GM12878 (cell line): Measurements from ENCODE around the gene APH1B. TPM values are rescaled to one million over a fixed set of nuclear protein-coding genes. Genes with fewer than 3 reads are reported as not detected.

Experiments
- ATAC-seq: fragments of 200-7000 bp; cut with Tn5 transposase; 3 replicates; pipeline ENCODE4 v1.9.1; 2020; ENCODE audit warnings: mild to moderate bottlenecking, moderate library complexity
- BruUV-seq: library from RNA; stranded (reverse); fragments of 400-500 nt; replicated peaks from 2 replicates; lab custom pipeline; 2021; lab: Mats Ljungman, UMichigan
- CTCF ChIA-PET: fragments of 300-600 bp; sonication (Branson Sonifier 250); formaldehyde crosslinking; extraction: SDS; loops from one replicate; lab custom pipeline; 2021; ENCODE audit warnings: inconsistent platforms; lab: Yijun Ruan, JAX
- POLR2A ChIA-PET: fragments of 350-600 bp; formaldehyde crosslinking; extraction: SDS; loops from one replicate; lab custom pipeline; 2021; ENCODE audit warnings: inconsistent platforms; lab: Charles Lee
- RAD21 ChIA-PET: fragments of 300-600 bp; sonication (Branson Sonifier 250); formaldehyde crosslinking; loops from one replicate; lab custom pipeline; 2023; ENCODE audit warnings: antibody characterized with exemption; ENCODE audit not compliant: unreplicated experiment; lab: Charles Lee
- SMC1A ChIA-PET: fragments of 300-600 bp; sonication (Branson Sonifier 250); formaldehyde crosslinking; loops from one replicate; lab custom pipeline; 2023; ENCODE audit not compliant: unreplicated experiment, uncharacterized antibody; lab: Charles Lee
- DNase-seq: peaks from one replicate; pipeline ENCODE4 v3.0.0-alpha.2; 2011; ENCODE audit warnings: low read depth, low spot score
- FAIRE-seq: peaks from 3 replicates; lab custom pipeline; 2011; peaks lifted over from hg19 to GRCh38; lab: Jason Lieb, UNC
- H2AFZ ChIP-seq: 2 replicates; pipeline ENCODE4 v1.6.0; 2011; ENCODE audit warnings: low read depth, low read length, control low read depth; ENCODE audit not compliant: control insufficient read depth
- H3K27ac ChIP-seq: 2 replicates; pipeline ENCODE4 v1.5.1; 2011; ENCODE audit warnings: control low read depth; ENCODE audit not compliant: control insufficient read depth, insufficient read depth
- H3K27me3 ChIP-seq, 2 experiments: replicated peaks in 1 of 2; 2 replicates each; pipeline versions ENCODE4 v1.6.0 to v1.6.1; 2011; ENCODE audit warnings: low read length in 1 of 2; ENCODE audit not compliant: control insufficient read depth in 2 of 2, insufficient read depth in 2 of 2
- H3K36me3 ChIP-seq, 2 experiments: 2 replicates each; pipeline ENCODE4 v1.5.1; 2011; ENCODE audit warnings: low read length in 1 of 2; ENCODE audit not compliant: control insufficient read depth in 2 of 2, insufficient read depth in 2 of 2
- H3K4me1 ChIP-seq: 2 replicates; pipeline ENCODE4 v1.6.1; 2011; ENCODE audit warnings: mild to moderate bottlenecking, low read length, moderate library complexity, mixed read lengths; ENCODE audit not compliant: control insufficient read depth, insufficient read depth
- H3K4me2 ChIP-seq: 2 replicates; pipeline ENCODE4 v1.6.0; 2011; ENCODE audit warnings: control low read depth; ENCODE audit not compliant: control insufficient read depth, insufficient read depth
- H3K4me3 ChIP-seq: fragments of 200-600 bp; sonication (generic); 2 replicates; pipeline ENCODE4 v1.5.1; 2016
- H3K79me2 ChIP-seq: 2 replicates; pipeline ENCODE4 v1.6.0; 2011; ENCODE audit warnings: low read length; ENCODE audit not compliant: control insufficient read depth, insufficient read depth
- H3K9ac ChIP-seq: 2 replicates; pipeline ENCODE4 v1.8.0; 2011; ENCODE audit warnings: low read length, control low read depth, mixed read lengths; ENCODE audit not compliant: control insufficient read depth, insufficient read depth
- H3K9me3 ChIP-seq: replicated peaks from 3 replicates; pipeline ENCODE4 v1.5.1; 2011; ENCODE audit warnings: mild to moderate bottlenecking, low read length; ENCODE audit not compliant: control insufficient read depth, insufficient read depth
- H4K20me1 ChIP-seq: 2 replicates; pipeline ENCODE4 v1.6.0; 2011; ENCODE audit not compliant: control insufficient read depth, insufficient read depth
- ASH2L ChIP-seq: fragments of 300-600, 200-600 bp; sonication (generic); IDR thresholded peaks from 2 replicates; pipeline ENCODE4 v1.6.1; 2017; ENCODE audit warnings: low read depth, mild to moderate bottlenecking, borderline replicate concordance
- E2F4 ChIP-seq: IDR thresholded peaks from 2 replicates; pipeline ENCODE4 v1.6.1; 2012; ENCODE audit warnings: low read depth, low read length, improper control_type of control experiment
- MEF2A ChIP-seq: IDR thresholded peaks from 2 replicates; pipeline ENCODE4 v1.6.1; 2011; ENCODE audit warnings: low read depth, mild to moderate bottlenecking, low read length, moderate library complexity; ENCODE audit not compliant: insufficient read depth
- NFXL1 ChIP-seq: fragments of 450-650 bp; IDR thresholded peaks from 2 replicates; pipeline ENCODE4 v1.6.1; 2017; ENCODE audit warnings: antibody characterized with exemption, mild to moderate bottlenecking, borderline replicate concordance
- RUNX3 ChIP-seq: IDR thresholded peaks from 2 replicates; pipeline ENCODE4 v1.6.1; 2012; ENCODE audit warnings: low read length, inconsistent platforms
- SIN3A ChIP-seq: IDR thresholded peaks from 2 replicates; pipeline ENCODE4 v1.6.1; 2012; ENCODE audit warnings: low read depth, low read length, improper control_type of control experiment
- TCF3 ChIP-seq: IDR thresholded peaks from 2 replicates; pipeline ENCODE4 v1.6.1; 2012; ENCODE audit warnings: low read depth, mild to moderate bottlenecking, low read length, borderline replicate concordance; ENCODE audit not compliant: insufficient read depth
- ZSCAN29 ChIP-seq: fragments of 450-650 bp; IDR thresholded peaks from 2 replicates; pipeline ENCODE4 v1.6.1; 2017; ENCODE audit warnings: mild to moderate bottlenecking, moderate library complexity
- WGBS: methylation state at CpG from one replicate; pipeline ENCODE4 v1.1.6; 2016; ENCODE audit warnings: low lambda C conversion rate; ENCODE audit not compliant: insufficient replicate concordance, insufficient coverage; ENCODE audit errors: missing lambda C conversion rate; 5-methylcytosine and 5-hydroxymethylcytosine counted together
- in situ Hi-C: fragments of 300-500 bp; cut with MboI; formaldehyde crosslinking; loops from 9 replicates; pipeline ENCODE4 v1.14.3; 2018; ENCODE audit warnings: mixed read lengths
- intact Hi-C: fragments of 100-400 bp; cut with micrococcal nuclease; formaldehyde crosslinking; loops from one replicate; pipeline ENCODE4 v1.14.2; 2022; ENCODE audit not compliant: unreplicated experiment
- polyA plus RNA-seq, 11 experiments: library from polyadenylated mRNA; depleted of rRNA in 4 of 11; unstranded in 6 of 11; stranded (reverse) in 5 of 11; fragments of >200 nt; fragmentation: Nextera tagmentation in 4 of 11; fragmentation: Illumina TruSeq in 1 of 11; extraction: Ambion mirVana in 4 of 11; extraction: Trizol in 1 of 11; gene quantifications; 1 replicate in 1 of 11; 2 replicates in 10 of 11; pipeline versions ENCODE4 v1.2.1 to v1.2.3, GENCODE V29; 2011 to 2016; ENCODE audit warnings: inconsistent platforms in 2 of 11, missing spikeins in 2 of 11, low read depth in 1 of 11
- total RNA-seq, 4 experiments: library from RNA; depleted of rRNA in 3 of 4; stranded (reverse); fragments of >200 nt in 3 of 4; fragmentation: Illumina TruSeq in 1 of 4; extraction: Trizol in 1 of 4; gene quantifications; 2 replicates each; pipeline versions ENCODE4 v1.2.1 to v1.2.3, GENCODE V29; 2013 to 2021

The APH1B gene
- total and polyA plus RNA-seq, 10 of the 15 experiments (the other 5 are each of a cell fraction or from before 2014, with no cell fraction given) = 5.0 to 20.8 (median 11.1) TPM

- TF ChIP-seq ZSCAN29 (no peak), MEF2A (no peak), SIN3A (no peak), NFXL1 (no peak)
These were observed 30.5 kb upstream of the APH1B start (continued) for GRCh38 chr15:63246691-63247469.

GRCh38 chr15:63250312-63250965 is 27.0 kb upstream of the APH1B start:
- BruUV-seq = no TSS peak
- no peaks in the 10 kb centered on the region for H3K79me2 ChIP-seq
- intact Hi-C loops = no loop called here
- WGBS = 96% methylated on average over 4 of the region's 4 CpGs
- H3K27me3 ChIP-seq = no peaks in the 10 kb centered on the region
- H3K4me3 ChIP-seq = no peak overlapping the region
- ChIA-PET SMC1A (interaction anchor here (2.9 kb wide), 1 partner anchor 11 kb away, joined by 10 read pairs; no protein-coding TSS in a partner anchor), POLR2A (no interaction called here), CTCF (no interaction called here), RAD21 (no interaction called here)
- no peak overlapping the region for H3K9ac ChIP-seq
- no peak overlapping the region for H2AFZ ChIP-seq
- no peak overlapping the region for H3K27ac ChIP-seq
- H3K4me2 ChIP-seq = no peak overlapping the region
- FAIRE-seq = no peak
- in situ Hi-C loops = no loop called here
- no peak for ATAC-seq
- no peaks in the 10 kb centered on the region for H4K20me1 ChIP-seq
- TF ChIP-seq RUNX3 (no peak), E2F4 (no peak), NFXL1 (no peak), TCF3 (no peak), ASH2L (no peak)
- no peak for DNase-seq
- H3K4me1 ChIP-seq = no peaks in the 10 kb centered on the region
- H3K9me3 ChIP-seq = no peaks in the 10 kb centered on the region
- peaks cover 4 to 28% of the 10 kb centered on the region in 2 experiments for H3K36me3 ChIP-seq
